HG03025 (cell line): Measurements from ENCODE around the gene FOXO3.

Source experiments
- ATAC-seq: cut with Tn5 transposase; IDR thresholded peaks from one replicate; pipeline ENCODE4 v1.9.1; 2021; ENCODE audit warnings: mild to moderate bottlenecking, moderate library complexity; ENCODE audit not compliant: unreplicated experiment, low FRiP score

The FOXO3 gene

DNA sequence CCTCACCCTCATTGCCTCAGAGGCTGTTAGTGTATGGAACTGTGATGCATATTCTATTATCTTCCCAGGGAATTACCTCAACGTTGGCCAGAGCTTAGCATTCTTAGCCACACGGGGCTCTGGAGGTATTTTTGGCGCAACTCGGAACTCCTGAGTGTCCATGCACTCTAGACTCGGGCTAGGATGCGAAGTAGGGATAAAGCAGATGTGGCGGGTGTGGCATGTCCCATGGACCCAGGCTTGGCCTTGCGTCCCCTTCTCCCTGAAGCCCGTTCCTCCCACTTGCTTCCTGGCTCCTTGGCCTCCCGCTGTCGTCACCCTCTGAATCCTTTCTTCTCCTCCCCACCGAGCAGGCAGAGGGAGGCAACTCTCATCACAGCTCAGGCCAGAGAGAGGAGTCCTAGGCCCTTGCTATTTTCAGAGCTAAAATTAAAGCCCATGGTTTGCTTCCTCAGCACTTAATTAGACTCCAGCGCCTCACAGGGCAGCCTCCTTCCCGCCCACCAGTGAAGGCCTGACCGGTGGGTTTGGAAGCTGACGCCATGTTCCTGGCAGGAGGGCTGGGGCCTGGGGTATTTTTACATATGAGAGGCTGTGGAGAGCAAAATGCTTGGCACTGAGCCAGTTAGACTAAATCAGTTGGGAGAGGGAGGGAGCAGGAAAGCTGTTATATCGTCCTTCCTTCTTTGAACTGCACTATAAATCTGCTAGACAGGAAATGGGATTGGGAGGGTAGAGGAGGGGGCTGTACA is 138.7 kb downstream of the FOXO3 start:
- no peak for ATAC-seq

- ATAC-seq: no peak
Measured at GRCh38 chr6:108702106-108702851, 141.6 kb downstream of the FOXO3 start.

DNA sequence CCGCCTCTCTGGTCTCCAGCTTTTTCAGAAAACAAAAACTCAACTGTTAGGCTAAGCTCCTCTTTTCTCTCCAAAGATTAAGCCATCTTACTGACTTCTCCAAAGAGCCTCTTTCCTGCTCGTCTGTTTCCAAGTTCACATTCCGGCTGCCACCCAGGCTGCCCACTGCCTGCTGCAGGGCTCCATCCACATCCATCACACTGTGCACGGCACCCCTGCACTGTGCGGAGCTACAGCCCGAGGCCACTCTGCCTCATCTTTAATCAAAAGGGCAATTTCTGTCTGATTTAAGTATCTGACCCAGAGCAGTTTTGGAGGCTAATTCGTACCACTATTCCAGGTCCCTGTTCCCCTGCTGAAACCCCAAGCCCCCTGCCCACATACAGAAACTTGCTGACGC is 145.9 kb downstream of the FOXO3 start:
- no peak for ATAC-seq

DNA sequence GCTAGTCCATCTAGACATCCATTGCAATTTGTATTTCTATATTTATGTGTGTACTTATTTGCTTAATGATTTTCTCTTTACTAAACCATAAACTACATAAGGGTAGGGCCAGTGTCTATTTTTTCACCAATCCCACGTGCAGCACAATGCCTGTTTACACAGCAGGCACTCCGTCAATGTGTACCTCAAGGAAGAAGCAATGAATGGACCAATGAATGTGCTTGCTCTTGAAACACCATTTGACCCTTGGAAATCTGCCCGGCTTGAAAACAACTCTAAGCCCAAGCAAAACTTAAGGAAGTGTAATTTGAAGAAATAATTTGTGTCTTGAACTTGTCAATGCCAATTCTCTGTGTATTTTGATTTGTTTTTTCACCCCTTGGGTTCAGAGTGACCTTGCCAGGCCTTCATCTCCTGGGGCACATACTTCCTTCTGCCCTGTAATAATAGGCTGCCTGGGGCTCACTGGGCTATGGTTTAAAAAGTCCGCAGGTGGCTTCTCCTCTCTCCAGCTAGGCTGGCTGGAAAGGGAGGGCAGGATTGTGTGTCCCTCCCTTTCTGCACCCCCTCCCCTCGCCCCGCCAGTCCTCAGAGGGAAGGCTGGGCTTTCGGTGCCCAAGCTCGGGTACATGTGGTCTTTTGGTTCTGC is 146.7 kb downstream of the FOXO3 start:
- no peak for ATAC-seq

GRCh38 chr6:108710030-108710429 is 149.3 kb downstream of the FOXO3 start:
- no peak for ATAC-seq

GRCh38 chr6:108710551-108710950 is 149.8 kb downstream of the FOXO3 start:
- no peak for ATAC-seq

DNA sequence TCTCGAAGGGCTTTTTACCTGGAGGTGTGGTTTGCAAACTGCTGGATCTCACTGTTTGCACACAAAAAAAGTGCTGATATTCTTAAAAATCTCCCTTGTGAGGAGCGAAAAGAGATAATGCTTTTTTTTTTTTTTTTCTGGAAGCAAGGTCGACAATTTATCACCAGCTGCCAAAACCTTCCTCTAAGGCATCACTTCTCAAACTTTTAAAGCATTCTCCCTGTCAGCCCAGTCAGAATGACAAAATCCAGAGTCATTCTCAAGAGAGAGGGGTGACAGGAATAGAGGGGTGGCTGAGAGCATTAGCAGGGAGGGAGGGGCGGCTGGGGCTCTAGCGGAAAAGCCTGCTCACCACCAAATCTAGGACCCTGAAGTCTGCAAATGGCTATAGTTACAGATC is 150.4 kb downstream of the FOXO3 start:
- ATAC-seq: no peak

DNA sequence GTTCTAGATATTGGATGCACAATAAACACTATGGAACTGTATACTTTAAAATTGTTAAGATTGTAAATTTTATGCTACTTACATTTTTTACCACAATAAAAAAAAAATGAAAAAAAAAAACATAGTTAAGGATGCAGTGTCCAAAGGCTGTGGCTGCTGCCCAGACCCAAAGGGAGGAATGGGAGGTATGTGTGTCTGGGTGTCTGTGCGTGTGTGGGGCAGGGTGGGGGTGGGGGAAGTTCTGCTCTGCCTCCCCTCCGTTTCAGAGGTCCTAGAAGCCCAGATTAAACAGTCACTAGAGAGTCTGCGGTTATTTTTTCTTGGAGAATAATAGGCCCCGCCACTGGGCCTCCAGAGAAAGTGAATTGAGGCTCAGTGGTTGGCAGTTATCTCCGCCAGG is 151.1 kb downstream of the FOXO3 start:
- no peak for ATAC-seq

DNA sequence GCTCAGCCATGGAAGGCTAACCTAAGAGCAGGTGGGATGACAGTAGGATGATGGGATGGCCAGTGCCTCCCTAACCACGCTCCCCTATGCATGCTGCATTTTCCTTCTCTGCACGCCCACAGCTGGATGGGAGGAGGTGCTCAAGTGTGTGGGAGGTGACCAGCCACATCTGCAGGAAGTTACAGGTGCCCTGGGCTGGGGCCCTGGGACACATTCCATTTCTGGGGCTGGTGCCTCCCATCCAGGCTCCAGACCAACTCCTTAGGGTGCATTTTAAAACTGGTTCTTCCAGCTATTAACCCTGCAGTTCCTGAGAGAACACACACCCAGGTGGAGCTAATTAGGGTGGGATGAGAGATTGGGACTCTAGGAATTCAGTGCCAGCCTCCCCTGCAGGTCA is 152.2 kb downstream of the FOXO3 start:
- ATAC-seq: no peak

DNA sequence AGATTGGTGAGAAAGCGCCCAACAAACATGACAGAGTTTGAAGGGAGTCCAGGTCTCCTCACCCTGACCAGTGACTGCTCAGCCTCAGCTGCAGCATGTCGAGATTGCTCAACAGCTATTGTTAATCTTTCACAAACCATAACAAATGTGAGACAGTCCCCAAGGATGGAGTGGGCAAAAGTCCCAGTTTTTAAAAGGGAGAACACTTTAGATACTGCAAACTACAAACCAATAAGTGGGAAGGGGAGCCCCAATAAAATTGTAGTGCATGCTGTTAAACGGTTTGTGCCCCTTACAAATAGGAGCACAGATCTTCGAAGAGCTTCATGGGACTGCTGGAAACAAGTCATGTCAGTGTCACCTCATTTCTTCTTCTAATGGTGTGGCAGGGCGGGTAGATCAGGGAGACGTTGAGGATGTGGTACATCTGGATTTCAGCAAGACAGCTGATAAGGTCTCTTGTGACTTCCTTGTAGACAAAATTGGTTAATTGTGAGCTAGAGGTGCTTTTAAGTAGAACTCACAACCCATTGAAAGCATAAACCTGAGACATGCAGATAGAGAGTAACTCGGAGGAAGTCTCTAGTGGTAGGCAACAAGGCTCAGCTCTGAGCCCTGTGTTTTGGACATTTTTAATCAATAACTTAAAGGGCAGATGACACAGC is 153.5 kb downstream of the FOXO3 start:
- no peak for ATAC-seq

DNA sequence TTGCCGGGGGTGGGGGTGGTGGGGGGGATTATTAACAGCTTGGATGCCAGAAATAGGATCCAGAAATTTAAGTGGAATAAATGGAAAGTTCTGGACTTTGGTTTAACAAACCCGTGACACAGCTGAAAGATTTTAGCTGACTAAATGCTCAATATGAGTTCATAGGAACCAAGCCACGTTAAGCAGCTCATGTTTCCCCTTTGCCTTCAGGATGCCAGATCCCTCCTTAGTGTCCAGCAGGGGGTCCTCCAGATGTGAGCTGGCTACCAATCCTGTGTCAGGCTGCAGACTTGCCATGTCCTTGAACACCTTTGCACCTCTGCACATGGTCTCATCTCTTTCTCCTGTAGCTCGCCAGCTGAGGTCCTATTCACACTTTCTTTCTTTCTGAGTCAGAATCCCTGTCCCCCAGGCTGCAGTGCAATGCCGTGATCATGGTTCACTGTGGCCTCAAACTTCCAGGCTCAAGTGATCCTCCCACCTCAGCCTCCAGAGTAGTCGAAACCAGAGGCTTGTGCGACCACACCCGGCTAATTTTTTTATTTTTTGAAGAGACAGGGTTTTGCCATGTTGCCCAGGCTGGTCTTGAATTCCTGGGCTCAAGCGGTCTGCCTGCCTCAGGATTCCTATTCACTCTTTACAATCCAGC is 154.2 kb downstream of the FOXO3 start:
- no peak for ATAC-seq

DNA sequence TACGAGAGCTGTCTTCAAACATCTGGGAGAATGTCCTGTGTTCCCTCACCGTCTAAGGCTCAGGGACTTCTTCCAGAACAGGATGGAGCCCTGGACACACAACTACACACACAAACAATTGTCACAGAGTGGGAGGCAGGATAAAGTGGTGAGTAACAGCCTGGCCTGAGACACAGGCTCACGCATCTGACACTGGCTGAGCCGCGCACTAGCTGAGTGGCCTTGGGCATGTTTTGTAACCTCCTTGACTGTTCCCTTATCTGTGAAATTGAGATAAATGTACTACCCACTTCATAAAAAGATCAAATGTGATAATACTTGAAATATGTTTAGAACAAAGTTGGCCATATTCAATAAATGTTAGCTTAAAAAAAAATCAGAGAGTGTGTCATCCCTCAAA is 155.1 kb downstream of the FOXO3 start:
- ATAC-seq: no peak

DNA sequence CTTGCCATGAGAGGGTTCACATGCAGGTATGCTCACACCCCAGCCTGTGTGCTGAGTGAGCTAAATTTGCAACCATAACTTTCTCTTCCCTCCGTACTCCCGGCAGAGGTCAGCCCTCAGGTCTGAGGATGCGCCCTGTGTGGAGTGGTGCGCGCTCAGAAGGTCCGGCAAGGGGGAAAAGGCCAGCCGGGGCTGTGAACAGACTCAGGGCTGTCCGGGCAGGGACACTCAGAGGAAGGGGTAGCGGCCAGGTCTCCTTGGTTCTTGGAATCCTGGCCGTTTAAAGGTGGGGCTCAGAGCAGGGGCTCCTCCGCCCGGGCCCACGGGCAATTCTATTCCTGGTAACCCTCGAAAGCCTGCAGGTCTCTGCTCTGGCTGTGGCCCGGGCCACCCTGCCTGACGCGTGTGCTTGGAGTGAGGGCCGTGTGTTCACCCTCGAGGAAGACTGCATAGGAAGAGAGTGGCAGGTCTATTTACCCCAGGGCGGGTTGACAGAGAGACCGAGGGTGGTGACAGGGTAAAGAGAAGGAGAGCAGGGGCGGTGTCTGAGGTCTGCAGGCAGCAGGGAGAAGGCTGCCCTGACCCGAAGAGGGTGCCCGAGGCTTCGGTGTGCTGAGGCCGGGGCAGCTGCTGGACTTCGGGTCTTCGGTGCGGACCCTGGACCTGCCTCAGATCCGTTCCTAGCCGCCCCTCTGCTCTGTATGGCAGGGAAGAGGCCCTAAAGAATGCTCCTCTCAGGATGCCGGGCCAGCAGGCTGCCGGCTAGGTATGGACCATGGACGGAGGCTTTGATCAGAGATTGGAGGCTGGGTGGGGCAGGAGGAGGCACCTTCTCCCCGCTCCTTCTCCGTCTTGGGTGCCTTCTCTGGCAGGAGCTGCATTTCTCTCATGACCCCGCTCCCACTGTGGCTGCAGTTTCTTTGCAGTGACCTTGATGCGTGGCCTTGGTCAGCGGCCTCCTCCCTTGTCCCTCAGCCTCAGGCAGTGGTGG is 156.4 kb downstream of the FOXO3 start:
- ATAC-seq: no peak

GRCh38 chr6:108719477-108719876 is 158.8 kb downstream of the FOXO3 start:
- no peak for ATAC-seq

DNA sequence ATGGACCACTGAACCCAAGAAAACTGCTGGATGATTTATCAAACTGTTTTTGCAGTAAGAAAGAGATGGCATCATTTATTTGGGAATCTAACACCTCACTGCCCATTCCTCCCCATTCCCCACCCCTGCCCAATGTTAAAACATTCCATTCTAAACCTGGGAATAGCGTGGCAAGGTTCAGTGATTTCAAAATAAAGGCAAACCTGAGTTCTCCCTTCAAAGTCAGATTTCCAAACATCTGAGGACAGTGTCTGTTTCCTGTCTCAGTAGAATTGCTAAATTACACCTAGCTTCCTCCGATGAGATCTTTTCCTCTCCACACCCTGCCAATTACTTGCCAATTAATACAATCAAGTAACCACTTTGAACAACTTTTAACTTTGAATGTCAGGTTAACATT is 160.1 kb downstream of the FOXO3 start:
- ATAC-seq: no peak

- ATAC-seq: no peak
Measured at GRCh38 chr6:108721286-108721685, 160.6 kb downstream of the FOXO3 start.

DNA sequence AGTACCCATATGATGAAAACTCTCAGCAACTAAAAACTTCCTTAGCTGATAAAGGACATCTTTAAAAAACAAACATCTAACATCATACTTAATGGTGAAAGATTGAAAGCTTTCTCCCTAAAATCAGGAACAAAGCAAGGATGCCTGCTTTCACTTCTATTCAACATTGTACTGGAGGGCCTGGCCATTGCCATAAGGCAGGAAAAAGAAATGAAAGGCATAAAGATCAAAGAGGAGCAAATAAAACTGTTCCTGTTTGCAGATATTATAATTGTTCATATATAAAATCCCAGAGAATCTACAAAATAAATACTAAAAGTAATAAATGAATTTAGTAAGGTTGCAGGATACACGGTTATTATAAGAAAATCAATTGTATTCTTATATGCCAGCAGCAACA is 162.9 kb downstream of the FOXO3 start:
- ATAC-seq: no peak

GRCh38 chr6:108726726-108727339 is 166.1 kb downstream of the FOXO3 start:
- no peak for ATAC-seq
